ENCODE data around the gene CAGE1.

The CAGE1 gene

DNA sequence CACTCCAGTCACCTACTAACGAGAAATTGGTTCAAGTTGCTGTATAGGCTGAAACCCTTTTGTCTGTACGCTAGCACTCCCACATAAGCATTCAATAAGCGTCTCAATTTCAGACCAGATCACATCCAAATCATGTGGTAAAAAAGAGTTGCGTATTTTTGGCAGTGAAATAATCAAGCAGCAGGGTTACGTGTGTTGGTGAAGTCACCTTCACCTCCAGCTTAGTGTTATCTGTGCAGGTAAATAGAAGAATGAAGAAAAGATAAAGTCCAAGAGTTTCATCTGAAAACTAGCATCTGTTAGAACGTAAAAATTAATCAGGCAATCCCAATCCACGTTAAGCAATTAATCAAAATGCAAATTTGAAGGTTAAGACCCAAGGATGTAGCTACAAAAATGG, 87.8 kb downstream of the CAGE1 start:
- no peak for DNase-seq

- no peak for DNase-seq
These were observed 88.6 kb downstream of the CAGE1 start for GRCh38 chr6:7300926-7301325.

DNA sequence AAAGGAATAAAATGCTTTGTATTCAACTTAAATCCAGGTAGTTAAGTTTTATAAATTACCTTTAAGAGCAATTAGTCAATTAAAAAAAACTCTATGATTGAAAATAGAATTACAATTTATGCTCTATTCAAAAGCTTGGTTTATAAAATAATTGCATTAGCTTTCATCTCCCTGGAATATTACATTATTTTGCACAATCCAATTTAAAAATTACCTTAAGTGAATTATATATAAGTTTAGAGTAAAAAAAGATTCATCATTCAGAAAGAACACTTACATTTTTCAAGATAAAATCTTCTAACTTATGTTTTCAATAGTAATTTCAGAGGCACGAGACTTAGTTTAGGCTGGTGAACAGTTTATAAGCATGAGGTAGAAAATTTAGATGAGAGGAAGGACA, 91.4 kb downstream of the CAGE1 start:
- no peak for DNase-seq

GRCh38 chr6:7296602-7297001, 92.9 kb downstream of the CAGE1 start:
- DNase-seq: no peak

DNA sequence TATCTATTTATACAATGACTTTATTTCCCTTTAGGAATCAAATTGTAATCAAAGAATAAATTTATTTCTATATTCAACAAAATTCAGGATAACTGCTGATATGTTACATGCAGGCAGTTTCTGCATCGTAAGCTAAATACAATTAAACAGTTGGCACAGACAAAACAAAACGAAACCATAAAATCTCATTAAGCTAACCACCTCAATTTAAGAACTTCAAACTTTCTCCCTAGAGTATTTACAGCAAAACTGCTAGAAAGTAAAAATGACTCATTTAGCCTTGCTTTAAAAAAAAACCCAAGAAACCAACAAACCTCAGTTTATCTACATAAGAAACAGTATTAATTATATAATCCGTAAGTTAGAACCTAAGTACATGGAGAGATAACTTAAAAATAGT, 93.6 kb downstream of the CAGE1 start:
- no peak for DNase-seq

GRCh38 chr6:7292596-7293255, 96.8 kb downstream of the CAGE1 start:
- DNase-seq: no peak

DNA sequence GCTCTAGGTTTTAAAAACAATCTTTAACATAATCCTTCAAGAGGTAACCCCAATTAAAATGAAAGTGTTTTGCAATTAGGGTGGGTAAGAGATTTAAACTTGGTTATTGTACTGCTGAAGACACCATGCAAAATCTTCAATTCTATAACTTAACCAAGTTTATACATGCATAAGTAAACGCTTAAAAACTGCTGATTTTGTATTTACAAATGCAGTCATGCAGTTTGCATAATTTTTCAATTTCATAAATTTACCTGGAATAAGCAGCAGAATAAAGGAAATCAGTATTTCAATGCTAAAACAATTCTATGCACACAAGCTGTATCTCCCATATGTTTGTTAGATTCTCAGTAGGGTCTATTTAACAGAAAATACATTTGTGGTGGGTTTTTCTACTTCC, 99.5 kb downstream of the CAGE1 start:
- no peak for DNase-seq

DNA sequence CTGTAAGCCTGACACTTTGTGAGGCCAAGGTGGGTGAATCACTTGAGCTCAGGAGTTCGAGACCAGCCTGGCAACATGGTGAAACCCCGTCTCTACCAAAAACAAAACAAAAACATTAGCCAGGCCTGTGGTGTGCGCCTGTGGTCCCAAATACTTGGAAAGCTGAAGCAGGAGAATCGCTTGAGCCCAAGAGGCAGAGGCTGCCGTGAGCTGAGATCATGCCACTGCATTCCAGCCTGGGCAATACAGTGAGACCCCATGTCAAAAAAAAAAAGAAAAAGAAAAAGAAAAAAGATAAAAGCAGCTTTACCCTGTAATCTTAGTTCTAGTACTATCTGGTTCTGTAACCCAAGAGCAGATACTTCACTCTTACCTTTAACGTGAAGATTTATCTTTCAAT, 104.1 kb downstream of the CAGE1 start:
- DNase-seq: no peak

DNA sequence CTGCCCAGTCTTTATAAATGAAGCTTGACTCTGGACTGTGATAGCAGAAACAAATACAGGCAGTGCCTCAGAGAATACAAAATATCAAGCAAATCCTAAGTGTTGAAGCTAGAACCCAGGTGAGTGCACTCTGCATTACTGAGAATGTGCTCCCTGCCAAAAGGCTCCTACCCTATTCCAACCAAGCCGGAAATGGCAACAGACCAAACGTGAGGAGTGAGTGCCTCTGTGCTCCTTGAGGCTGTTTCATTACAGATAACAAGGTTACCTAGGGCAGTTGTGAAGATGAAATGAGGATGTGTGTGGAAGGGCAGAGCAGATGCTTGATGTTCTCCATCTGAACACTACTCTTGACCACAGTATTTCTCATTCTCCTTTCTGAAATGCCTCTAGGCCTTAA, 105.9 kb downstream of the CAGE1 start:
- no peak for DNase-seq

DNA sequence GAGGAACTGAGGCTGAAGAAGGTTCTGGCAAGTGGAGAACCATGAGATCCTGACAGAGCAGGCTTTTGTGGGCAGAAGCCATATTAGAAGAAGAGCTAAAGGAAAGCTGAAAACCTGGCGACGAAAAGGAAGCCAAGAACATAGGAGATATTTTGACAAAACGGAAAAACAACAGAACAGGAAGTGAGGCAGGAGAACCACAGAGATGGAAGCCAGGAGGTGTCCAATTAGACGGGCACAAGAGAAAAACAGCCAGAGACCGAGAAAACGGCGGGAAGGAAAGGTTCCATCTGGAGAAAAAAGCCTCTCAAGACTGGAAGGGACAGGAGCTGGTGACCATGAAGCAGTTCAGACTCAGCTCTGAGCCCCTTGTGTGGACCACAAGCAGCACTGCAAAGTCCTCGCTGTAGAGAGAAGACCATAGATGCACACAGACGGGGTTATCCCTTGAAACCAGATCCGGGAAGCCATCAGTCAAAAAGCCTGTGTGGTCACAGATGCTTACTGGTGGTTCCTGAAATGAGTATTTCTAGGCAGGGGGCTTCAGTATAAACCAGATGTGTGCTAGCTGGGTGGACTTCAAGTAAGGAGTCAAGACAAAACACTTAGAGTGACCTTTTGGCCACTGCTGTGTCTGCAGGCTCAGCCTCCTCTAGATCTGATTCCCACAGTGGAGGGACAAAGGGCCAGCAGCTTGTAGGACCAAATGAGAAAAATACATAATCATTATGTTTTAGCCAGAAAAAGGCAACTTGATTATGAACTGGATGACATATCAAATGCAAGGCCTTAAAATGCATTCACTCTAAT, 107.2 kb downstream of the CAGE1 start:
- no peak for DNase-seq
